ENCODE measurements around the gene DHRS2.

- TF ChIP-seq CTCF (IDR thresholded peaks at IDR 0.05) (no peak), POLR2AphosphoS5 (IDR thresholded peaks at IDR 0.05) (no peak)
Measured at GRCh38 chr14:23663711-23664110, 27.5 kb downstream of the DHRS2 start.
